CD4-positive, alpha-beta T cell treated with Interferon gamma for 1 hour (primary cell): Measurements from ENCODE around the gene CPLANE2.
"Not testable (repeated sequence)": the region's sequence is repeated elsewhere in the genome, so short reads cannot be mapped to it uniquely, and the experiment has no call there.

Experiments
- DNase-seq: peaks from one replicate; pipeline ENCODE4 v3.0.0-alpha.2; 2020

The CPLANE2 gene

DNA sequence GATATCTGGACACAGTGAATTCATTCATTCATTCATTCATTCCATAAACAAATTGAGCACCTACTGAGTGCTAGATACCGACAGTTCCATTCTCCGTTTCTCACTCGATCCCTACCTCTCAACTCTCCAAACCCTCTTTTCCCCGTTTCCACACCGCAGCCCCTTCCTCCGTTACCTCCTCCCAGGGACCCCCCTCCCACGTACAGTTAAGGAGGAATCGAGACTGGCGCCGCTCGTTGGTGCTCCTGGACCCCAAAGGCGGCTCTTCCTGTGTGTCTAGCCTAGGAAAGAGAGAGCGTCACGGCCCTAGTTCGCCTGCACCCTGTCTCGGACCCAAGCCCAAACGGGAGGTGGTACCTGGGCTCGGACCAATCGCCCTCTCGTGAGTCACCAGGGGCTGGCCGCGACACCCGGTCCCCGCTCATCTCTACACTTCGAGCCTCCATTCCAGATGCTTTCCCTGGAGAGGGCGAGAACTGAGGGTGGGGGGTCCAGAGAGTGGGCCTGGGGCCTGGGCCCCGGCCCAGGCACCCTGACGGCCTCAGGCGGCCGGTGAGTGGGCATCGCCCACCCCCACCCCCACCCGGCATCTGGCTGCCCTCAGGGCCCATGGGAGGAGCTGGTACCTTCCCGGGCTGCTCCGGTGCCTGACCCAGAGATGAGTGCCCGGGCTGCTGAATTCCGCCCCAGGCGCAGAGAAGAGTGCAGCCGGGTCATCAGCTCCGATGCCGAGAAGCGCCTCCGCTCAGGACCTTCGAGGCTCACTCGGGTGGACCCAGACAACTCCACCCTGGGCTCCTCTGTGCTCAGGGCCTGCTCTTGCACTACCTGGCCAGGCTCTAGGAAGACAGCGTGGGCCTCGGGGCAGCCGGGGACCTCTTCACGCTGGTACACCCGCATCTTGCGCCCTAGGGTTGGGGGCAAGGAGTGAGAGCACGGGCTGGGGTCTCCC lies 29.4 kb downstream of the CPLANE2 start:
- no peak for DNase-seq

DNA sequence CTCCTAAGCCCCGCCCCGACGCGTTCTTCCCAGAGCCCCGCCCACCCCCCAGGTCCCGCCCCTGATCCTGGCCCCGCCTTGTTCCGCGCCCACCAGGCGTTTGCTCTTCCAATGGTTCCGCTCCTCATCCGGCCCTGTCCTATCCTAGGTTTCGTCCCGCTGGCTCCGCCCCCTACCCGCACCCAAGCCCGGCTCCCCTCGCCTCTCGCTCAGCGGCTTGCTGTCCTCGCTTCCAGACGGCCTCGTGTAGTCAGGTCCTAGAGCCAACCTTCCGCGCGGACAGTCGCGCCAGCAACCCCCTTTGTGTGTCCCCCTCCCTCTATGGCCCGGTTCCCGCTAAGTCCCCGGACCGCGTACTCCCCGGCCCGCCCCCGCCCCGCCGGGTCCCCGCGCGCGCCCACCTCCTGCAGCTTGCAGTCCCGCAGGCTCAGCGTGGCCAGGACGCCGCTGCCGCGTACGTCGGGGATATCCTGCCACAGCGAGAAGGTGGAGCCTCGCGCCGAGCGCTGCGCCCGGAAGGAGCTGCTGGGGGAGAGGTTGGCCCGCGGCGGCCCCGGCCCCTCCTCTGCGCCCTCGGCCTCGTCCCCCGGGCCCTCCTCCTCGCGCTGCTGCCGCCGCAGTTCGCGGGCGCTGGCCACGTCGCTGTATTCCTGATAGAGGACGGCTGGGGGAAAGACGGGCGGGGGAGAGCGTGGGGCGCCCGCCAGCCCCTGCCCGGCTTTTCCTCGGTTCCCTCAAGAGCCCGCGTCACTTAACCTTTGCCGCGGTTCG lies 30.3 kb downstream of the CPLANE2 start:
- peak; percentile 95 for DNase-seq

DNA sequence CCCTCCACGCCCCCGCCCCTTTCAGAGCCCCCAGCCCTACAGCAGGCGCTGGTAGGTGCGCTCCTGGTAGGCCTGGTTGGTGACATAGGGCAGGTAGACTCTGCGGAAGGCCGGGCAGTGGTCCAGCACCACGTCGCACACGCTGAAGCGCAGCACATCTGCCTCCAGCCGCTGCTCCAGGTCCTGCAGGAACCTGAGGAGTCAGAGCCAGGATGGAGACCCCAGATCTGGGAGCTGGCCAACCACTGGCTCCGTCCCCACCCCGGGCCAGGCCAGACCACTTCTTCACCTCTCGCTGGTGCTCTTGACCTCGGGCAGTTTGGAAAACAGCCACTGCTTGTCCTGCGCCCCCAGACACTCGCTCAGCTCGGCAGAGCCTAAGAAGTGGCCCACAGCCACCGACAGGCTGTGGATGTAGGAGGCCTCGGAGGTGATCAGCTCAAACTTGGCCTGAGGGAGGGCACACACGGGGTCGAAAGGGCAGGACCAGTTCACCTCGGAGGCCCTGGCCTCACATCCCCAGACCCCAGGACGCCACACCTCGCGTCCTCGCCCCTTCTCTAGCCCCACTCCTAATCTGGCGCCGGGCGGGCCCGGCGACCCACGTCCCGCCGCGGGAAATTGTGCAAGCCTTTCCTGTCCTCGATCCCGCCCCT lies 31.0 kb downstream of the CPLANE2 start:
- DNase-seq, result no peak

DNA sequence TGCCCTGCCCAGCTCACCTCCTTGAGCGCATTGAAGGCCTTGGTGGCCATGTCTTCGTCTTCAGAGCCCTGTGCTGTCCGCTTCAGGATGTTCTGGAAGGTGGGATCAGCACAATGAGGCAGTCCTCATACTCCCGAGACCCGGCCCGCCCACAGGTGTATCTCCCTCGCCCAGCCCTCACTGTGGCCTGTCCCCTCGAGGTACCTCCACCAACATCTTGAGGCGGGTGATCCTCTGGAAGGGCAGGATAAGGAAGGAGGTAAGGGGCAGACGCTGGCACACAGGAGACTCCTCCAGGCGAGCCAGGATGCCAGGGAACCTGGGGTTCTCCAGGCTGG lies 31.7 kb downstream of the CPLANE2 start:
- DNase-seq, result no peak

DNA sequence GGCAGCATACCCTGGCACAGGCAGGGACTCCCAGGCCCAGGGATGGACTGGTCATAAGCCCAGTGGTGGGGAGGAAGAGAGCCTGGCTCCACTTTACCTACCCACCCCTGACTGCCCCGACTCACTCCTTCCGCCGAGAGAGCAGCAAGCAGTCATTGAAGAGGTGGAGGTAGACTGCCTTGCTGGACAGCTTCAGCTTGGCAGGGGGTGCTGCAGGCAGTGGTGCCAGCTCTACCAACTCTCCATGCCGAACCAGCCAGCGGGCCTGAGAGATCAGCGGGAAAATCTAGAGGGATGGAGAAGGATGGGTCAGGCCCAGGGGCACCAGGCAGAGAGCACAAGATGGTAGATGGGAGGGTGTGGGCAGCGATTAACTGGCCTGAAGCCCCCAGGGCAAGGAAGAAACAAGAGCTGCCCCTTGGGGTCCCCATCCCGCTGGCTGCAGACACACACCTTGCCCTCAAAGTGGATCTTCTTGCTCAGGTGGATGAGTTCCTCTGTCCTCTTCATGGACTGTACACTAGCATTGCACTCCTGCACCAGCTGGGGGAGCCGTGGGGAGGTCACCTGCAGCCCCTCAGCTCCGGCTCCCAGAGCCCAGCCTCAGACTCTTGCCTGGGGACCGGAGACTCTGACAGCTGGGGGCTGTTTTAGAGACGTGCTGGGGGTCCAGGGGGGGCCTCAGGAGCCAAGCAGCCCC lies 32.2 kb downstream of the CPLANE2 start:
- DNase-seq, result peak; percentile 23

DNA sequence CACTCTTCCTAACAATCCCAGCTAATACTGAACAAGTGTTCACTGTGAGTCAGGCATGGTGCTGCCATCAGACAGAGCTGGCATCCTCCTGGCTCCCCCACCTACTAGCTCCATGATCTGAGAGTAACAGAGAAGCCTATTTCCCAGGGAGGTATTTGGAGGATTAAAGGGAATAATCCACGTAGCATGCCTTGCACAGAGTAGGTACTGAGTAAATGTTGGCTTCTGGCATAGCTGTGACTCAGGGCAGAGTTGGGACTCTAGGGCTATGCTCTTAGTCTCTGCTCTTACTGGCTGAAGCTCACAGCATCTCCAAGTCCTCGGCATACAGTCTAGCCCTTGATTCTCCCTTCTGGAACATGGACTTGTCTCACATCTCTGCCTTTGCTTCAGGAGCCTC lies 32.8 kb downstream of the CPLANE2 start:
- no peak for DNase-seq

DNA sequence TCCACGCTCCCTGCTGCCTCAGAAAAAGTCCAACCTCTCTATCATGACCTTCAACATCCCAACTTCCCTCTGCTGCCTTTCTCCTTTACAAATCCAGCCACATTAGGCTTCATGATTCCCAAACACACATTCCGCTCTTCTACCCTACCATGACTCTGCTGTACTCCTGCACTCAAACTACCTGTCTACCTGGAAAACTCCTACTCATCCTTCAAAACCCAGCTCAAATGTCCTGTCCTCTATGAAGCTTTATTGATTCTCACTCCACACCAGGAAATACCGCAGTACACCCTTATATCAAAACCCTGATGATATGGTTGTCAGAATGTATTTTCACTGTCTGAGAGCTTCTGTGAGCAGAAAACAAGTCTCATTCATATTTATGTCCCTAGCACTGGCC lies 33.4 kb downstream of the CPLANE2 start:
- no peak for DNase-seq

DNA sequence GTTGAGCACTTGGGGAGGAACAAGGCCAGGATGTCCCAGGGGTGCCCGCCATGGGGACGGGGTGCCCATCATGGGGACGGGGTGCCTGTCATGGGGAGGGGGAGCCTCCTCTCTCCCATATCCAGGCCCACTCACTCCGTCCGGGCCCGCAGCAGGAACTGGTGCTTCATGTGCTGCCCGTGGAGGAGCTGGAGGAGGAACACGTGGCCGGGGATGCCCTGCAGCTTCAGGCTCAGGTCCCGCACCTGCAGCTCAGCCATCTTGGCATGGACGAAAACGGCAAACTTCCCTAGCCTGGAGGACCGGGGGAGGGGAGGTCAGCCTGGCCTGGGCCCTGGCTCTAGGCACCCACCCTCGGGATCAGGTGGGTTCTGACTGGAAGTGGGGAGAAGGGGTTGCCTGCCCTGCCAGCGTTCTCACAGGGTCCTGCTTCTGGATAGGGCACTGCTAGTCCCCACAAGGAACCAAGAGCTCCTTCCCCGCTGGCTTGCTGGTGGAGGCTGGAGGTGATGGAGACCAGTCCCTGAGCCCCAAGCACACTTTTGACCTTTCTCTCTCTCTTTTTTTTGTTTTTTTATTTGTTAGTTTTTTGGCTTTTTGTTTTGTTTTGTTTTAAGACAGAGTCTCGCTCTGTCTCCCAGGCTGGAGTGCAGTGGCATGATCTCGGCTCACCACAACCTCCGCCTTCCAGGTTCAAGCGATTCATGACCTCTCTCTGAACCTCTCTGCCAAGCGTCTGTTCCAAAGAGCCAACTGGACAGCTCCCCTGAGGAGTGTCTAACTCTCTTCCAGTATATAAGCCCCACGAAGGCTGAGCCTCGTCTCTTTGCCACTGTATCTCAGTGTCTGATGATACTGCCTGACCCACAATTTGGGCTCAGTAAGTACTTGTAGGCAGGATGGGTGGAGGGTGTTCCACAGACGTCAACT lies 34.4 kb downstream of the CPLANE2 start:
- DNase-seq, result no peak

DNA sequence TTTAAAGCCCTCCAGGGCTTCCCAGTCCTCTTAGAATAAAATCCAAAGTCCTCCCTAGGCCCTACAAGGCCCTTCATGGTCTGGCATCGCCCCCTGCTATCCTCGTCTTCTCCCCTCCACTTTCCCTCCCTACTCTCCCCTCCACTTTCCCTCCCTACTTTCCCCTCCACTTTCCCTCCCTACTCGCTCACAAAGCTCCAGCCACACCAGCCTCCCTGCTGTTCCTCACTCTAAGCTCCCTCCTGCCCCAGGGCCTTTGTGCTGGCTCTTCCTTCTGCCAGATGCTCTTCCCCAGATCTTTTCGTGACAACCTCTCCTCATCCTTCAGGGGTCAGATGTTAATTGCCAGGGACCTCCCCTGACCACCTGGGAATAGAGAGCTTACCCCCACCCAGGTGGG lies 37.3 kb downstream of the CPLANE2 start:
- no peak for DNase-seq

DNA sequence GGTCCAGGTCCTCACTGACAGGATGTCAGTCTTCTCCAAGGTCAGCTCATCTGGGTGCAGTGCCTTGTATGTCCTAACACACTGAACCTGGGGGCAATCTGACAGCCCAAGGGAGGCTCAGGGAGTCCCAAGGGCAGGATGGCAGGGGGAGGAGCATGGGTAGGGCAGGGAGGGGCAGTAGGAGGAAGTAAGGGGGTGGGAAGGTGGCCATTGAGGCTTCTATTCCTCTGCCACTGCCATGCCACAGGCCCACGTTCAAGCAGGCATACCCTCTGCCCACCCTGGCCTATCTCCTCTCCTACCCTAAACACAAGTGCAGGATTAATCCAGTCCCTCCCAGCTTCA lies 37.9 kb downstream of the CPLANE2 start:
- DNase-seq, result no peak

DNA sequence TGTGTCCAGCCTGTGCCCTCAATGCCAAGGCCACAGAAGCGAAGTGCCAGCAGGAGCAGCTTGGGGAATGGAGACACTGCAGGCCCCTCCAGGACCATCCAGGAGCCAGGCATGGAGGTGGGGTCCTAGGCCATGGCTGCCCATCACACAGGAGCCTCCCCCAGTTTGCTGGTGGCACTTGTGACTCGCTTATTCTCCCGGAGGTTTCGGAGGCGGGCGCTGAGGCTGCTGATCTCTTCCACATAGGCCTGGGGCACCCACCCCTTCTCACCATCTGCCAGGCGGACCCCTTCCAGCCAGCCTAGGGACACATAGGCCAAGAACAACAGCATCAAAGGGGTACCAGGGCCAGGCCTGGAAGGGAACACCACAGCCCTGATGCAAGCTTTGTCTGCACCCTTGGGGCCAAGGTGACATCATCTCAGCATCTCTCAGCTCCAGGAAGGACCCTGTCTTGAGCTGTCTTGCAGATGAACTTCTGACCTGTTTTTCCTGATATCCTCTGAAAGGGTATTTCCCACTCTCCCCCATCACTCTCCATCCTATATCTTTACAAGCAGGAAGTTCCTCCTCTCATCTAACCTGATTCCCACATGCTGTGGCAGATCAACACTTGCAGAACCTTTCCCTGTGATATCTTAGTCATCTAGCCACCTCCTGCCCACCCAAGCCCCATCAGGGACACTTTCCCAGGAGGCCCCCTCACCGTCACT lies 38.4 kb downstream of the CPLANE2 start:
- DNase-seq, result no peak

DNA sequence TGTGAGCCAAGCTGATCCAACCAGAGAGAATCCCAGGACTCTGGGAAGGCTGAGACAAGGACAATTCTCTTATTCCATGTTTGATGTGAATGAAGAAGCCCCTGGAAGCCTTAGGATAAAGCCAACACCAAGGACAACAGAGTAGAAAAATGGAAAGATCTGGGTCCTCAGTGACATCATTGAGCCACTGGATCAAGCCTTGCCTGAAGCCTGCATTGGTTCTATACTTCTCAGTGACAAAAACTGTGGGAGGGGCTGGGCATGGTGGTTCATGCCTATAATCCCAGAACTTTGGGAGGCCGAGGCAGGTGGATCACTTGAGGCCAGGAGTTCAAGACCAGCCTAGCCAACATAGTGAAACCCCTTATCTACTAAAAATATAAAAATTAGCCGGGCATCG lies 40.1 kb downstream of the CPLANE2 start:
- no peak for DNase-seq

DNA sequence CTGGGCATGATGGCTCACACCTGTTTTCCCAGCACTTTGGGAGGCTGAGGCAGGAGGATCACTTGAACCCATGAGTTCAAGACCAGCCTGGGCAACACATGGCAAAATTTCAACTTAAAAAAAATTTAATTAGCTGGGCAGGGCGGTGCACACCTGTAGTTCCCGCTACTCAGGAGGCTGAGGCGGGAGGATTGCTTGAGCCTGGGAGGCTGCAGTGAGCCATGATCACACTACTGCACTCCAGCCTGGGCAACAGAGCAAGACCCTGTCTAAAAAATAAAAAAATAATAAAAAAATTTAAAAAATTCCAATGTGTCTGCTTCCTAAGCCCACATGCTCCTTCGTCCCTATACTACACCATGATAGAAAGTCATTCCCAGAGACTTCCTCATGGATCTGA lies 40.8 kb downstream of the CPLANE2 start:
- not testable (repeated sequence) for DNase-seq

DNA sequence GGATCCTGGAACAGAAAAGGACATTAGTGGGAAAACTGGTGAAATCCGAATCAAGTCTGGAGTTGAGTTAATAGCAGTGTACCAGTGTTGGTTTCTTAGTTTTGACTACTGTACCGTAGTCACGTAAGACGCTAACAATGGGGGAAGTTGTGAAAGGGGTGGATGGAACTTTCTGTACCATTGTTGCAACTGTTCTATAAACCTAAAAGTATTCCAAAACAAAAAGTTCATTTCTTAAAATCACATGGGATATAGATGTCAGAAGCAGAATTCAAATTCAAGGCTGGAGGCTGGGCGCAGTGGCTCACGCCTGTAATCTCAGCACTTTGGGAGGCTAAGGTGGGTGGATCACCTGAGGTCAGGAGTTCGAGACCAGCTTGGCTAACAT lies 41.5 kb downstream of the CPLANE2 start:
- DNase-seq, result no peak

DNA sequence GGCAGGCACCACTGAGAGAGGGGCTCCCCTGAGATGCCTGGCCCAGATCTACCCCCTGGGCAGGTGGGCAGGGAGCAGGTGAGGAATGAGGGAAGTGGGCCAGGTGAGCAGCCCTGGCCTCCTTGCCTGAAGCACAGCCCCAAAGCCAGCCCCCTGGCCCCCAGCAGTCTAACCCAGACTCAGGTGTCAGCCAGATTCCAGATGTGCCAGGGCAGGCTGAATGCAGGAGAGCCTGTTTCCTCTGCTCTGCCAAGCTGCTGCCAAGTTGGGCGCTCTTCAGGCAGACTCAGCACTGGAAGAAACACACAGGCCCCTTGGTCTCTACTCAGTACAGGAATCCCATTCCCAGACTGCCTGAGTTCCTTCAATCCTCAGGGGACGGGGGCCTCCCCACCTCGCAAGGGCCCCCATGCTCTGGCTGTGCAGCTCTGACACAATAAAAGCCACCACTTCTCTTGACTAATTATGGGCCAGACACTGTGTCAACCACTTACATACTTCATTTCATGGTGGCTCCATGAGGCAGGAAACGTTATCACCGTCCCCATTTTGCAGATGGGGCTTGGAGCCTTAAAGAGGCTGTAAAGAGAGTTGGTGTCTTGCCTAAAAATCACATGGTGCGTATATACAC lies 45.0 kb downstream of the CPLANE2 start:
- DNase-seq, result no peak

DNA sequence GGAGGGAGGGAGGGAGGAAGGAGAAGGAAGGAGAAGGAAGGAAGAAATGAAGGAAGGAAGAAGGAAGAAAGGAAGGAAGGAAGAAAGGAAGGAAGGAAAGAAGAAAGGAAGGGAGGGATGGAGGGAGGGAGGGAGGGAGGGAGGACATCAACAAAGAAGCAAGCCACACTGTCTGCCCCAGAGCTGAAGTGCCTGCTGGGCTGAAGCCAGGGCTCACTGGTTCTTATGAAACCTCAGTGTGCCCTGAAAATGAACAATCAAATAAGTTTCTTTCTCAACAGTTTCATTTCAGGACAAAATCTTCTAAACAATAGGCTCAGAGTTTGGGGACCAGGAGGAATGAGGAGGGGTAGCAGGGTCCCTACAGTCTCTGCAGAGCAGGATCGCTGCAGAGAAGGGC lies 45.7 kb downstream of the CPLANE2 start:
- no peak for DNase-seq

DNA sequence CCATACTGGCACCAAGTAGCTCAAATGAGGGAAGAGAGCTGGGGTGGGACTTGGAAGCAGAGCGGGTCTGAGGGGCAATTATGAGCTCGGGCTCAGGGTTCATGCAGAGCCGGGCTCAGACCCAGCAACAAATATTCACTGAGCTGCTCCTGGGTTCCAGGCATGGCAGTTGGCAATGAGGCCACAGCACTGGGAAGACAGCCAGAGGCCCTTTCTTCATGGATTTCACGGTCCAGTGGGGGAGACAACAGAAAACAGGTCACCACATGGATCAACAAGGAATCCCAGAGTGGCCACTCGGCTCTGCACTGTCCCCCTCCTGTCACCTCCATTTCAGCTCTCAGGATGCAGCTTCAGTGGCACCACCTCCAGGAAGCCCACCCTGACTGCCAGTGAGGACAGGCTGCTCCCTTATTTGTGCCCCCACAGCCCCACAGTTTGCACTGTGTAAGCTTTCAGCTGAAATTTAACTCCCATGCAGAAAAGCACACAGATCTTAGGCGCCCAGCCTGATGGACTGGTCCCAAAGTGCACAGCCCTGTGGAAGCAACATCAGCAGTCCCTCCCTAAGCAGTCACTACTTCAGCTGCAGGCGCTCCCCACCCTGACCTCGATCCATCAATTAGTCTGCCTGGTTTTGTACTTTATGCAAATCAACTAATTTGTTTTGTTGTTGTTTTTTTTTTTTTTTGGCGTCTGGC lies 46.9 kb downstream of the CPLANE2 start:
- no peak for DNase-seq

DNA sequence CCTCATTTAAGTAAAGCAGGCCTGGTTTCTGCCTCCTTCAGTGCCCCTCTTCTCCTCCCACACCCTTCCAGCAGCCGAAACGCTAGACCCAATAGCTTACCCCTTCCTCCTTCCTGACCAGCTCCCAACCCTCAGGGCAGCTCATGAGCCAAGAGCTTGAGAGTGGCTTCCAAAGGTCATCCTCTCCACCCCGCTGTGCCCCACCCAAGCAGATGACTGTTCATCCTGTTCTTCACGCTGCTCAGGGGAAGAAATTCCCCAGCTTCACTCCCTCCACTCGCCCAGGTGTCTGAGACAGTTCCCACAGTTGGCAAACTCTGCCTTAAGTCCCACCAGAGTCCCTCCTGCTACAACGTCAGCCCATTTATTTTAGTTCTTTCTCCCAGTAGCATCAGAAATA lies 48.0 kb downstream of the CPLANE2 start:
- DNase-seq, result no peak

DNA sequence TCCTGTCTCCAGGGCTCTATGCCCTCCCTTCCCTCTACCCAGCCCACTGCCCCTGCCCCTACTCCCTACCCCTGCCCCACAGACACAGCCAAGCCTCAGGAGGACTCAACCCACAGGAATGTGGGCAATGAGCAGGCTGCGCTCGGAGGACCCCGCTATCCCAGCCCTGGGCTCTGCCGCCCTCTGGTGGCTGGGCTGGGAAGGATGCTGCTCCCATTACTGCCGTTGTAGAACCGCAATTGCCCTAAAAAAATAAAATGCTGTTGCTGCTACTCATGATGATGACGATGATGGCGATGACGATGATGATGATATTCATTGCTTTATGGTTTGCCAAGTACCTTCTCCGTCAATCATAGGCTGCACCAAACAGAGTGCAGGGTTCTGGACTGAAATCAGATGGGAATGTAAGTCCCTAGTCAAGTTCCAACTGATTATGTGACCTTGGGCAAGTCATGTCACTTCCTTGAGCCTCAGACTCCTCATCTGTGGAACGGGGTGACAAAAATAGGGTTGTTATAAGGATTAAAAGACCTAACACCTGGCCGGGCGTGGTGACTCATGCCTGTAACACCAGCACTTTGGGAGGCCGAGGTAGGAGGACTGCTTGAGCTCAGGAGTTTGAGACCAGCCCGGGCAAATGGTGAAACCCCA lies 49.1 kb downstream of the CPLANE2 start:
- peak; percentile 71 for DNase-seq
